Endometrial microvascular endothelial cells (primary cell): Measurements from ENCODE around the gene HMGCLL1. TPM values are rescaled to one million over a fixed set of nuclear protein-coding genes. Genes with fewer than 3 reads are reported as not detected.

Experiments used
- in situ Hi-C: cut with HindIII; loops from 2 replicates; pipeline ENCODE4 v1.10.0; 2017; ENCODE audit warnings: low sequenced_read_pairs, low pct_unique_long_range_greater_than_20kb; ENCODE audit errors: inconsistent ontology term
- total RNA-seq: library from RNA; depleted of rRNA; stranded (reverse); fragments of >200 nt; gene quantifications from one replicate; pipeline ENCODE4 v1.2.3, GENCODE V29; 2015; ENCODE audit errors: inconsistent ontology term

Gene HMGCLL1
- total RNA-seq, 1 donor from 2014 or later = not detected

DNA sequence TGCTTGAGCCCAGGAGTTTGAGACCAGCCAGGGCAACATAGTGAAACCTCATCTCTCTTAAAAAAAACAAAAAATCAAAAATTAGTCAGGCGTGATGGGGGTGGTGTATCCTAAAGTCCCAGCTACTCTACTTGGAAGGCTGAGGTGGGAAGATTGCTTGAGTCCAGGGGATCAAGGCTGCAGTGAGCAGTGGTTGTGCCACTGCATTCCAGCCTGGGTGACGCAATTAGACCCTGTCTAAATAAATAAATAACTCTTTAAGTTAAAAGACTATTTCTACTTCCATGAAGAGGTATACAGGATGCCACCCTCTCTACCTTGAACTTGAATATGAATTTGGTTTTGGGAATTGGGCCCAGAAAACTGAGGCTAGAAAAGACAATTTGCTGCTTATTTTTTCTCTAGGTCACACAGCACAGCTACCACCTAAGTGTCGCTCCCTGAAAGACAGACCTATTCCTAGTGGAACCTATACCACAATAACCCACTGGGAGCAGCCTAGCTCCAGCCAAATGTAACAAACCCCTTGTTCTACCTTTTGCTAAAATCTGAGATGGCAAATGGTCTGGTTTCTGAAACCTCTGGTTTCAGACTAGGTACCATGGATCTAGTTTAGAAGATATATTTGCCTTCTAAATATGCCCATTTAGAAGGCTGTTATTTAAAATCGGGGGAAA is 35.2 kb downstream of the HMGCLL1 start:
- in situ Hi-C loops = no loop called here

DNA sequence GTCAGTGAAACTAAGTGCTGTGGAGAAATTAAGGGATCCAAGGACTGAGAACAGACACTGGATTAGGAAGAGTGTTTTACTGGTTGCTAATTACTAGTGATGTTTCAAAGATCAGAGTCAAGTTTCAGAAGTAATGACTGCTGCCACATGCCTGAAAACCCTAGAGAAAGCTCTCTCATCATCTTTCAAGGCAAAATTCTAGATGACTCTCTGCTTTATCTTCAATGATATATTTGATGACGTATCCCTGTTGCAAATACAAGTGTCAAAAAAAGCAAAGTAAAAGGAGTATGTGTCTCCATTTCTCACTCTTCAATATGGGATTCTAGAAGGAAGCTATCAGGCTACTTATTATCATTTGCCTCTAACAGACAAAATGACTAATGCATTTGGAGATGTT is 38.0 kb downstream of the HMGCLL1 start:
- in situ Hi-C loops = no loop called here

- in situ Hi-C loops = no loop called here
These were observed 42.5 kb downstream of the HMGCLL1 start for GRCh38 chr6:55536391-55536956.

GRCh38 chr6:55531496-55531895 is 47.5 kb downstream of the HMGCLL1 start:
- in situ Hi-C loops = no loop called here

GRCh38 chr6:55530931-55531330 is 48.1 kb downstream of the HMGCLL1 start:
- in situ Hi-C loops = no loop called here

- in situ Hi-C loops = no loop called here
These were observed 50.4 kb downstream of the HMGCLL1 start for GRCh38 chr6:55528624-55529023.

GRCh38 chr6:55524441-55524840 is 54.6 kb downstream of the HMGCLL1 start:
- in situ Hi-C loops = no loop called here

DNA sequence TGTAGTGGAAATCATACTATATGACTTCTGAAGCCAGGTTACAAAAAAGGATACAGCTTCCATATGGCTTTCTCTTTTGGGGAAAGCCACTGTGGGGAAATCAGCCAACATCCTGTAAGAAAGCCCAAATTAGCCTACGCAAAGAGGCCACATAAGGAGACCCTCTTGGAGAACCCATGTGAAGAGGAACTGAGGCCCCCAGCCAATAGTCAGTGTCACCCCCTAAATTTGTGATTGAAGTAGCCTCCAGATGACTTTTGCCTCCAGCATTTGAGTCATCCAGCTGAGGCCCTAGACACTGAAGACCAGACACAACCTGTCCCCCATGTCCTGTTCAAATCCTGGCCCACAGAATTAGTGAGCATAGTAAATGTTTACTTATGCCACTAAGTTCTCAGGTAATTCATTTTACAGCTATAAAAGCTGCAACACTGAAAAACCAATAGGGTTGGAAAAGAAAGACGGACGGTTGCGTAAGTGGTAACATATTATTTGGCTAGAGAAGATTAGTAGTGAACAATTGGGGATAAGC is 60.4 kb downstream of the HMGCLL1 start:
- in situ Hi-C loops = no loop called here

- in situ Hi-C loops = no loop called here
These were observed 62.3 kb downstream of the HMGCLL1 start for GRCh38 chr6:55516736-55517135.

DNA sequence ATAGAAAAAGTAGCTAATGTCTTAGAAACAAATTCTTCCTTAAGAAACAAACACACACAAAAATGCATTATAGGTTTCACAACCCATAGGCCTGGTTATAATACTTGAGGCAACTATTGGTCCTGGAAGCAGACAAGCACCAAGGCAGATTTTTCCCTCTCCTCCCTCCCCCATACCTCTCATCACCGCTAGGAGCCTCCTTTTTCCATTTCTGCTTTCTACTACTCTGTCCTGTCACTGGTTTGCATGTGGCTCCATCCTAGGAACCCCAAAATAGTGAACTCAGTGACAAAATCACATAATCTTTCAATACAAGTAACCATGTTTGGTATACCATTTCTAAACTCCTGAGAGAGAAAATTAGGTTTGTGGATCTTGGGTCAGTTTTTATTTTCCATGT is 66.1 kb downstream of the HMGCLL1 start:
- in situ Hi-C loops = no loop called here

- in situ Hi-C loops = no loop called here
These were observed 67.7 kb downstream of the HMGCLL1 start for GRCh38 chr6:55511122-55511800.

DNA sequence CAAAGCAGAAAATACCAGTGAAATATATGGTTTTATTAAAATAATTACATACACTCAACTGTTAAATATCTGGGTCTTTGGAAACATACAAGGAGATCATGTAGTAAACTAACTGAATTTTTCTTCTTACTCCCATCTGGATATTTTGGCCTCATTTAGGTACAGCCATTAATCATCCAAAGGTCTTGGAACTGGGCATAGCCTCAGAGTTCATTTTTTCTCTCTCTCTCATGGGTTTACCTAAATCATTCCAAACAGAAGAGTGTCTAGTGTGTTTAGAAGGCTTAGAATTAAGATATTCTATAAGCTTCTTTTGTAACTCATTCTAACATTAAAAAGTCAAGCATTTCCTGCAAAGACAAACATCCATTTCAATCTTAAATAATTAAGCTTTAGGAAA is 79.4 kb downstream of the HMGCLL1 start:
- in situ Hi-C loops = no loop called here

DNA sequence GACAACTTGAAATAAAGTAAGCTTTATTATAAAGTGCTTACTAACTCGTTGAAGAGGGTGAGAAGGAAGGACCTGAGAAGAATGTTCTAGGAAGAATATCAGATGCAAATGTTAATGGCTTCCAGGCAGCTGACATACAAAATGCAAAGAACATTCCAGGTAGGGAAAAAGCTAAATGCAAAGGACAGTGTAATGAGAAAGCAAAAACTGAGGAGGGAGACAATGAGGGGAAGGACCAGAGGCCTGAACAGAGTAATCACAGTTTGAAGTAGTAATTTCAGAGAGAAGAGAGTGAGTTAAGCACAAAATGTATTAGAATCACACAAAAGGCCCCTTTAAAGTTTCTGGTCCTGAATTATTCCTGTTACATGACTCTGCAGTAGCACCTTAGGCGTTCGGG is 81.3 kb downstream of the HMGCLL1 start:
- in situ Hi-C loops = no loop called here

GRCh38 chr6:55496201-55496600 is 82.8 kb downstream of the HMGCLL1 start:
- in situ Hi-C loops = no loop called here

GRCh38 chr6:55495277-55495676 is 83.7 kb downstream of the HMGCLL1 start:
- in situ Hi-C loops = no loop called here

- in situ Hi-C loops = no loop called here
These were observed 84.6 kb downstream of the HMGCLL1 start for GRCh38 chr6:55494411-55494810.

DNA sequence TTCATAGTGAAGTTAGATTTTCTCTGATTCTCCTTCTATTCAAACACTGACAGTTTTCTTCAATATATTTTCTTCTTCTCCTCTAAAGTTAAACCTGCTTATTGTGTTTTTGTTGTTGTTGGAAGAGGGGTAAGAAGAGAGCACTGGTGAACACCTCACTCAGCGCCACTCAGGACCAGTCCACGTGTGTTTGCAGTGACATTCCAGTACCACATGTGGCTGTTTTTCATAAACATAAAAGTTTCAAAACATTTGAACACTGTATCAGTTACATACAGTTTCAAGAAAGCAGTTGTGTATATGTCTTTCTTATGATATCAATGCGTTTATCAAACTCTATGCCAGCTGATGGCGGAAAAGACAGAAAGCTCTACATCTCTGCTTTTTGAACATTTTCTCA is 86.7 kb downstream of the HMGCLL1 start:
- in situ Hi-C loops = no loop called here

GRCh38 chr6:55490871-55491270 is 88.1 kb downstream of the HMGCLL1 start:
- in situ Hi-C loops = no loop called here

GRCh38 chr6:55474382-55474781 is 104.6 kb downstream of the HMGCLL1 start:
- in situ Hi-C loops = no loop called here

- in situ Hi-C loops = no loop called here
These were observed 105.3 kb downstream of the HMGCLL1 start for GRCh38 chr6:55473722-55474121.
